BLaER1 (cell line): ENCODE measurements around the gene TAAR9.
A peak's percentile ranks its signal among the peaks of the same experiment; 100 is the strongest.

Experiments used
- H3K27ac ChIP-seq: shearing (Covaris generic); formaldehyde crosslinking; 2 replicates; pipeline ENCODE4 v1.8.1; 2022
- H3K27me3 ChIP-seq: shearing (Covaris generic); formaldehyde crosslinking; 2 replicates; pipeline ENCODE4 v1.8.1; 2022
- H3K36me3 ChIP-seq: shearing (Covaris generic); formaldehyde crosslinking; 2 replicates; pipeline ENCODE4 v1.8.1; 2022
- H3K4me1 ChIP-seq: shearing (Covaris generic); formaldehyde crosslinking; 2 replicates; pipeline ENCODE4 v1.8.1; 2022
- H3K4me2 ChIP-seq: shearing (Covaris generic); formaldehyde crosslinking; 2 replicates; pipeline ENCODE4 v1.8.1; 2022
- H3K4me3 ChIP-seq: shearing (Covaris generic); formaldehyde crosslinking; 2 replicates; pipeline ENCODE4 v1.8.1; 2022
- H3K9ac ChIP-seq: shearing (Covaris generic); formaldehyde crosslinking; 2 replicates; pipeline ENCODE4 v1.8.1; 2022
- H3K9me3 ChIP-seq: shearing (Covaris generic); formaldehyde crosslinking; 2 replicates; pipeline ENCODE4 v1.8.1; 2022
- H4K20me1 ChIP-seq: shearing (Covaris generic); formaldehyde crosslinking; 2 replicates; pipeline ENCODE4 v1.8.1; 2022
- Cebpa-rat ChIP-seq: shearing (Covaris generic); IDR thresholded peaks from 2 replicates; pipeline ENCODE4 v1.8.1; 2022

The TAAR9 gene

GRCh38 chr6:132537977-132538376, at the start of gene TAAR9:
Gene TAAR9, plus strand, starts transcription at chr6:132538277. Its CDS starts 13 bp downstream, at chr6:132538290.
- H4K20me1 ChIP-seq: no peaks in the 10 kb centered on the region
- peaks cover 11% of the 10 kb centered on the region for H3K9me3 ChIP-seq
- no peak within 1 kb of the TSS for H3K4me3 ChIP-seq
- H3K27me3 ChIP-seq: no peaks in the 10 kb centered on the region
- H3K27ac ChIP-seq: no peak within 1 kb of the TSS
- H3K36me3 ChIP-seq: no peaks in the 10 kb centered on the region
- TF ChIP-seq Cebpa-rat: no peak
- H3K9ac ChIP-seq: no peak within 1 kb of the TSS
- H3K4me2 ChIP-seq: no peak within 1 kb of the TSS
- H3K4me1 ChIP-seq: no peaks in the 10 kb centered on the region

GRCh38 chr6:132489376-132489775, 48.7 kb upstream of the TAAR9 start:
- H3K4me2 ChIP-seq: peak overlapping the region; percentile 57
- no peak overlapping the region for H3K9ac ChIP-seq
- H3K4me1 ChIP-seq: peaks cover 21% of the 10 kb centered on the region
- H3K27me3 ChIP-seq: no peaks in the 10 kb centered on the region
- TF ChIP-seq Cebpa-rat: no peak
- peaks cover 21% of the 10 kb centered on the region for H3K36me3 ChIP-seq
- no peak overlapping the region for H3K4me3 ChIP-seq
- H3K9me3 ChIP-seq: peaks cover 10% of the 10 kb centered on the region
- no peak overlapping the region for H3K27ac ChIP-seq
- peaks cover 29% of the 10 kb centered on the region for H4K20me1 ChIP-seq

- no peaks in the 10 kb centered on the region for H3K27me3 ChIP-seq
- peak overlapping the region; percentile 57 for H3K4me2 ChIP-seq
- no peak overlapping the region for H3K9ac ChIP-seq
- H3K4me3 ChIP-seq: no peak overlapping the region
- H4K20me1 ChIP-seq: peaks cover 26% of the 10 kb centered on the region
- no peak overlapping the region for H3K27ac ChIP-seq
- H3K9me3 ChIP-seq: peaks cover 10% of the 10 kb centered on the region
- H3K36me3 ChIP-seq: peaks cover 21% of the 10 kb centered on the region
- no peak for TF ChIP-seq Cebpa-rat
- peaks cover 25% of the 10 kb centered on the region for H3K4me1 ChIP-seq
These were observed 48.1 kb upstream of the TAAR9 start for GRCh38 chr6:132490024-132490423.

- Histone ChIP-seq H3K4me1 (peaks cover 31% of the 10 kb centered on the region), H3K27me3 (no peaks in the 10 kb centered on the region), H3K9ac (no peak overlapping the region), H3K4me2 (peak overlapping the region; percentile 57), H3K27ac (no peak overlapping the region), H3K9me3 (peaks cover 10% of the 10 kb centered on the region), H3K4me3 (no peak overlapping the region), H3K36me3 (peaks cover 21% of the 10 kb centered on the region), H4K20me1 (peaks cover 24% of the 10 kb centered on the region)
- no peak for TF ChIP-seq Cebpa-rat
These were observed 47.4 kb upstream of the TAAR9 start for GRCh38 chr6:132490478-132491204.

GRCh38 chr6:132491303-132491702, 46.8 kb upstream of the TAAR9 start:
- Histone ChIP-seq H3K27ac (no peak overlapping the region), H3K27me3 (no peaks in the 10 kb centered on the region), H3K4me1 (peaks cover 37% of the 10 kb centered on the region), H3K9ac (no peak overlapping the region), H4K20me1 (peaks cover 24% of the 10 kb centered on the region), H3K9me3 (peaks cover 10% of the 10 kb centered on the region), H3K4me3 (no peak overlapping the region), H3K36me3 (peaks cover 21% of the 10 kb centered on the region), H3K4me2 (no peak overlapping the region)
- no peak for TF ChIP-seq Cebpa-rat

GRCh38 chr6:132491881-132492280, 46.2 kb upstream of the TAAR9 start:
- Histone ChIP-seq H3K4me1 (peaks cover 42% of the 10 kb centered on the region), H3K27ac (no peak overlapping the region), H3K27me3 (no peaks in the 10 kb centered on the region), H3K9me3 (peaks cover 10% of the 10 kb centered on the region), H3K4me3 (no peak overlapping the region), H3K9ac (no peak overlapping the region), H3K4me2 (no peak overlapping the region), H3K36me3 (peaks cover 21% of the 10 kb centered on the region), H4K20me1 (peaks cover 24% of the 10 kb centered on the region)
- TF ChIP-seq Cebpa-rat: no peak

- Histone ChIP-seq H3K27ac (peak overlapping the region; percentile 45), H3K9me3 (peaks cover 10% of the 10 kb centered on the region), H3K4me3 (peak overlapping the region; percentile 2; the same call in 1 of the 2 replicates), H3K9ac (no peak overlapping the region), H3K36me3 (peaks cover 39% of the 10 kb centered on the region), H3K4me1 (peaks cover 37% of the 10 kb centered on the region), H3K27me3 (no peaks in the 10 kb centered on the region), H3K4me2 (peak overlapping the region; percentile 60), H4K20me1 (peaks cover 24% of the 10 kb centered on the region)
- TF ChIP-seq Cebpa-rat: no peak
These were observed 43.1 kb upstream of the TAAR9 start for GRCh38 chr6:132494954-132495353.

- no peak overlapping the region for H3K9ac ChIP-seq
- peak overlapping the region; percentile 2; the same call in 1 of the 2 replicates for H3K4me3 ChIP-seq
- H3K27me3 ChIP-seq: no peaks in the 10 kb centered on the region
- peaks cover 10% of the 10 kb centered on the region for H3K9me3 ChIP-seq
- H3K4me1 ChIP-seq: peaks cover 30% of the 10 kb centered on the region
- H4K20me1 ChIP-seq: peaks cover 22% of the 10 kb centered on the region
- H3K36me3 ChIP-seq: peaks cover 42% of the 10 kb centered on the region
- H3K27ac ChIP-seq: peak overlapping the region; percentile 45
- H3K4me2 ChIP-seq: peak overlapping the region; percentile 60
- TF ChIP-seq Cebpa-rat: no peak
These were observed 42.4 kb upstream of the TAAR9 start for GRCh38 chr6:132495604-132496079.

GRCh38 chr6:132496519-132497180, 41.4 kb upstream of the TAAR9 start:
- no peaks in the 10 kb centered on the region for H3K27me3 ChIP-seq
- H3K4me3 ChIP-seq: no peak overlapping the region
- peaks cover 51% of the 10 kb centered on the region for H3K36me3 ChIP-seq
- no peak overlapping the region for H3K27ac ChIP-seq
- H3K9ac ChIP-seq: no peak overlapping the region
- H4K20me1 ChIP-seq: peaks cover 12% of the 10 kb centered on the region
- peaks cover 10% of the 10 kb centered on the region for H3K9me3 ChIP-seq
- peak overlapping the region; percentile 60 for H3K4me2 ChIP-seq
- H3K4me1 ChIP-seq: peaks cover 26% of the 10 kb centered on the region
- TF ChIP-seq Cebpa-rat: no peak

- peaks cover 26% of the 10 kb centered on the region for H3K4me1 ChIP-seq
- H3K9ac ChIP-seq: no peak overlapping the region
- H3K36me3 ChIP-seq: peaks cover 58% of the 10 kb centered on the region
- peaks cover 12% of the 10 kb centered on the region; the same call in 1 of the 2 replicates for H4K20me1 ChIP-seq
- H3K9me3 ChIP-seq: peaks cover 3% of the 10 kb centered on the region
- H3K4me3 ChIP-seq: no peak overlapping the region
- no peak overlapping the region for H3K27ac ChIP-seq
- H3K27me3 ChIP-seq: no peaks in the 10 kb centered on the region
- TF ChIP-seq Cebpa-rat: no peak
- no peak overlapping the region for H3K4me2 ChIP-seq
These were observed 39.4 kb upstream of the TAAR9 start for GRCh38 chr6:132498638-132499037.
